ENCODE results near the gene RTTN.
"Not testable (repeated sequence)": the region's sequence is repeated elsewhere in the genome, so short reads cannot be mapped to it uniquely, and the experiment has no call there.

The RTTN gene

GRCh38 chr18:70148039-70148938 is 57.2 kb downstream of the RTTN start:
- DNase-seq, result no peak

DNA sequence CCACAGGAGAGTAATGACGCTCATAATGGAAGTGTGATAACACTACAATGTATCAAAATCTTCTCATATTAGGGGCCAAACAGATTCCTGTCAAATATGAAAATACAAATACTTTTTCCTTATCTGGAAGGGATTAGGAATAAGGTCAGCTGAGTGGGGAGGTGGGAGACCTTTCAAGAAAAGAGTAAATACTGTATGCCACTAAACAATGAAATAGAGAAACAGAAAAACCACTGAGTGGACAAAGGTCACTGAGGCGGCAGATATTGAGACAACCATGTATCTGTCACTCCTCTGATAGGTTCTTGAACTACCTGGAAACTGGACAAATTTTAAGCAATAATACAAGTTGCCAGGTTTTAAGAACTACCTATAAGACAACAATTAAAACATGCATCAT is 59.3 kb downstream of the RTTN start:
- no peak for DNase-seq

DNA sequence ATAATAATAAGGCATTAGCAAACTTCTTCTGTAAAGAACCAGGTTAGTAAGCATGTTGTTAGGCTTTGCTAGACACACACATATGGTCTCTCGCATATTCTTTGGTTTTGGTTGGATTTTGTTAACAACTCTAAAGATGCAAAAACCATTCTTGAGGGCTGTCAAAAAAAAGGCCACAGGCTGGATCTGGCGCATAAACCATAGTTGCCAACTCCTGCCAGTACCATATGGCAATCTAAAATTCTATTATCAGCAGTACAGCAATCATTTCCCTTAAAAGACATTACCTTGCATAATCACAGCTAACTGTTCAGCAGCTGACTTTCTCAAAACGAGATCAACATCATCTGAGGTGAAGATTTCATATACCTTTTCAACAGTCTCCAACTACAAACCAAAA is 63.5 kb downstream of the RTTN start:
- DNase-seq, result no peak

DNA sequence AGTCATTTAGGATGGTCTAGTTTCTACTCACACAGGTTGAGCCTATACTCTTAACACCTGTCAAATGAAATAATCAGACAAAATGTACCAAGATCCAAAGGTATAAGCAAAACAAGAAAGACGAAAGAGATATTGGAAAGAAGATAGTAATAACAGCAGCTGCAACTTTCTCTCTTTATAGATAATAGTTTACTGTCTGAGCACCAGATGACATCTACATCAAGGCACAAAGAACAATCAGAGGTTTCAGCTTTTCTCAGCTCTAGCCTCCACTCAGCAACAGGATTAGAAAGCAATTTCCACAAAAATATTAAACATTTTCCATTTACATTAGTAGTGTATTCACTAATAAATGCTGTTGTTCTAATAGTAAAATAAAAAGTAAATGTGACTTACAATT is 66.3 kb downstream of the RTTN start:
- no peak for DNase-seq

- DNase-seq, result no peak
These were observed 69.9 kb downstream of the RTTN start for GRCh38 chr18:70135604-70136003.

GRCh38 chr18:70132999-70133398 is 72.5 kb downstream of the RTTN start:
- DNase-seq, result no peak

GRCh38 chr18:70128271-70128670 is 77.2 kb downstream of the RTTN start:
- DNase-seq, result no peak

- no peak for DNase-seq
These were observed 78.1 kb downstream of the RTTN start for GRCh38 chr18:70127359-70127758.

- no peak for DNase-seq
These were observed 78.7 kb downstream of the RTTN start for GRCh38 chr18:70126832-70127231.

GRCh38 chr18:70124139-70124538 is 81.3 kb downstream of the RTTN start:
- no peak for DNase-seq

DNA sequence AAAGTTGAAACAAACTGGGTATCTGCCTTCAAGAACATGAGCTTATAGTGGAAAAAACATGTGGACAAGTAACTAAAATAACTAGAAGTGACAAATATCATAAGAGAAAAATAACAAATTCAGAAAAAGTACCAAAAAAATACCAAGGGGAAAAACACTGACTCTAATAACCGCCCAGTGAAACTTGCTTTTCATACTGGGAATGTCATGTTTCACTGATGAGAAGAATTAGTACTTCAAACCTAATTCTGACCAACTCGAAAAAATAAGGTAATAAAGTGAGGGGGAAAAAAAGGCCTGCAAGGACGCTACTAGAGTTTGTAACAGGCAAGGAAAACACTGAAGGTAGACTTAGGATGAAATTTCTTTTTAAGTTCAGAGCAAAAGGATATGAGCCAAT is 83.6 kb downstream of the RTTN start:
- no peak for DNase-seq

DNA sequence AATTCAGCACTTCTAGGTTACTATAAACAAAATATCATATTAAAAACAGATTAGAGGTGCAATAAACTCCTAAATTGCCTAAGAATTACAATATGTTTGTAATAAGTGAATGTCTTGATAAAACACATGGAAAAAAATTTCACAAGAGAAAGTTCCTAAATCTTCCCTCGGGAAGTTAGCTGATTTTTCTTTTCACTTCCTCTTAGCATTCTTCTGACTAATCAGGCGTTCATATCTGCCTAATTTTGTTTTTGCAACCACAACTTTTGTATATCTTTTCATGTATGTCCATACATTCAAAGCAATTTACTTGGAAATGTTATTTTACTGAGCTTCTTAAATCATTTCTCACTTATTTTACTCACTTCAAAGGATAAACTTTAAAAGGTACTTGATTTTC is 88.5 kb downstream of the RTTN start:
- DNase-seq, result no peak

- DNase-seq, result no peak
These were observed 92.0 kb downstream of the RTTN start for GRCh38 chr18:70113511-70113910.

- no peak for DNase-seq
These were observed 94.8 kb downstream of the RTTN start for GRCh38 chr18:70110678-70111077.

GRCh38 chr18:70107091-70107490 is 98.4 kb downstream of the RTTN start:
- DNase-seq, result no peak

- not testable (repeated sequence) for DNase-seq
These were observed 102.6 kb downstream of the RTTN start for GRCh38 chr18:70102854-70103253.

DNA sequence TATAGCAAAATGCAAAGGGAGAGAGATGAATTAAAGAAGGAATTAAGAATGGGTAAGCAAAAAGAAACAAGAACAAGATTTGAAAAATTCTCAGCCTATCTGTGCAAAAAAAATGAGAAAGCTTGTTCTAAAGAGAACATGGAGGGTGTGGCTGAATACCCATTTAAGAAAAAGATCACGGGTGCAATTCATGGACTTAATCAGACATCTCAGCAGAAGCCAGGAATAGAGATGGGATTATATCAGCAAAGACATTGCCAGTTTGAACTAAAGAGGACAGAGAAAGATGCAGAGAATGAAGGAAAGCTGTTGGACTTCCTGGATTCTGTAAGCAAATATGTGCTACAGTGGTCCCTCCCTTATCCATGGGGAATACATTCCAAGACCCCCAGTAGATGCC is 115.6 kb downstream of the RTTN start:
- DNase-seq, result no peak

DNA sequence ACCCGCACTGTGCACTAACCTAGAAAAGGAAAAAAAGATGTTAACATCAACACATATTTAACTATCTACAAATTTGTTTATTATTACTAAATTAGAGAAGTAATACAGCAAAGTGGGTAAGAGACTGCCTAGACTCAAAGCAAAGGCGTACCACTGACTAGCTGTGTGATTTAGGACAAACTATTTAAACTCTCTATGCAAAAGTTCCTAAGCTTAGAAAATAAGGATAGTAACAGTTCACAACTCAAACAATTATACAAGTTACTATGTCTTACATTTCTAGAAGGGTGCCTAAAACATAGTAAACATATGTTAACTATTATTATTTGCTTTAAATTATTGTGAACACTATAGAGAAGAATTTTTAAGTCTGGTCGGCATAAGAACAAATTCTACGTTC is 119.4 kb downstream of the RTTN start:
- no peak for DNase-seq

- DNase-seq, result no peak
These were observed 119.8 kb downstream of the RTTN start for GRCh38 chr18:70085641-70086040.

DNA sequence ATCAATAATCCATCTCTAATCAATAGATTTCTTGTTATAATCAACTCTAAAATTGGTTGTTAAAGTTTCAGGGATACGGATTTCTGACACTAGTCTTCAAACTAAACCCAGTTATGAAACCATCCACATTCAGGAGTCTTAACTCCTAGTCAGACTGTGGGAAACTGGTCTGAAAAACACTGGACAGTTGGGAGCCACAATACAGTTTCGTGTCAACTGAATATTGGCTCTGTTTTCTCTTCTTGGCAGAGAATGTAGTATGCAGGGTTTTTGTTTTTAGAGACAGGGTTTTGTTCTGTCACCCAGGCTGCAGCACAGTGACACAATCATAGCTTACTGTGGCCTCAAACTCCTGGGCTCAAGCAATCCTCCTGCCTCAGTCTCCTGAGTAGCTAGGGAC is 123.1 kb downstream of the RTTN start:
- DNase-seq, result no peak

GRCh38 chr18:70078106-70078505 is 127.4 kb downstream of the RTTN start:
- DNase-seq, result no peak

GRCh38 chr18:70075906-70076305 is 129.6 kb downstream of the RTTN start:
- DNase-seq, result no peak

- DNase-seq, result no peak
These were observed 131.4 kb downstream of the RTTN start for GRCh38 chr18:70074116-70074515.

DNA sequence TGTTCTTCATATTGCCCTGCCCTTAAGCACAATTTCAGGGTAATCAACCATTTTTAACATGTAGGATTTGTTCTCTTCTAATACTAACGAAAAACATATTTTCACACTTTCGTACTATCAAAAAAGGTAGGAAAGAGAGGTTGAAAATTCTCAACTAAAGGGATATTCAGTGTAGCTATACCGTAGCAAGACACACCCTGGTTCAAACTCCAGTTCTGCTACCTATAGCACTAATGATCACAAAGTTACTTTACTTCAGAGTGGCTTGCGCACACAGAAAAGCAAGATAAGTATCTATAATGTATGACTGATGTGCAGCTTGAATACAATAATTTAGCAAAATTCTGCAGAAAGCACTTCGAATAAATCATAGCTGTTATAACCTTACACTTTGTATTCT is 132.1 kb downstream of the RTTN start:
- no peak for DNase-seq

GRCh38 chr18:70072678-70073077 is 132.8 kb downstream of the RTTN start:
- DNase-seq, result no peak
